Left lobe of liver (tissue), 2 donors: ENCODE measurements around the gene AOPEP. TPM values are rescaled to one million over a fixed set of nuclear protein-coding genes. Genes with fewer than 3 reads are reported as not detected.

ENCODE experiments used
- ATAC-seq: fragments of 200-7000 bp; cut with Tn5 transposase; one replicate; pipeline ENCODE4 v1.9.1; 2020; ENCODE audit warnings: mild to moderate bottlenecking, moderate library complexity
- DNase-seq: peaks from one replicate; pipeline ENCODE4 v3.0.0-alpha.2; 2020; ENCODE audit warnings: low spot score
- total RNA-seq: library from RNA; stranded (reverse); gene quantifications from one replicate; pipeline ENCODE4 v1.2.1, GENCODE V29; 2021
- donor health status: DM: no; HTN: no; CAD: no; lungs with moderate emphysema.
- donor health status: DM: no; HTN: yes; CAD: no.

Gene AOPEP
- 75.5 TPM for total RNA-seq

DNA sequence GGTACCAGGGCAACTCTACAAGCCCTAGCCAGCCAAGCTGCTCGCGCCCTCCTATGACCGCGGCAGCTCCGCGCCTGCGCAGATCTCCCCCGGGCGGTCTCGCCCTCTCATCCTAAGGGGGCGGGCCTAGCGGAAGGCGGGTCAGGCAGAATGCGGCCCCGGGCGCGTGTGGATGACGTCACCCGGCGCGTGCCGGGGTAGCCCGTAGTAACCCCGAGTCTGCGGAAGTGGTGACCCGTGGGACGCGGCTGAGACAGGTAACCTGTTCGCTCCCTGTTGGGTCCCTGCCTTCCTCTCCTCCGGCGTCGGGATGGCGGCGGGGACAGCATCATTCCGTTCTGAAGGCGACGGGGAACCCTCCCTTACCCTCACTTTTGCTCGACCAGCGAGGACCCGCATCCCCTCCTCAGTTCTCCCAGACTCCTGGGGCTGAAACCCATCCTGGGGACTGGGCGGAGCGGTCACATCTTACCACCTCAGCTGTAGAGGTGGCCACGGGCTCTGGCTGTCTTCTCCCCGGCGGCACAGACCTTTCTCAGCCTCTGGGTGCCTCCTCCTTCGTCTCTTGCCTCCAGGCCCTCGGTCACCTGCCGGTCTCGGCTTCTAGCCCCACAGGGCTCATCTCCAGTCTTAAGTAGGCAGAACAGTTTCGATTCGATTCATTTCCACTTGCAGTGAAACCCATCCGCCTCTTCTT, at the start of gene AOPEP:
Gene AOPEP (plus strand): TSS at position 205 of the 697 bp plus-strand sequence. CDS start 33,085 bp downstream, outside the sequence.
- ATAC-seq, result peak; percentile 99
- DNase-seq, result peak; percentile 99

- ATAC-seq (no peak), DNase-seq (no peak)
These were observed 48.6 kb upstream of the AOPEP start for GRCh38 chr9:94677929-94678328.

DNA sequence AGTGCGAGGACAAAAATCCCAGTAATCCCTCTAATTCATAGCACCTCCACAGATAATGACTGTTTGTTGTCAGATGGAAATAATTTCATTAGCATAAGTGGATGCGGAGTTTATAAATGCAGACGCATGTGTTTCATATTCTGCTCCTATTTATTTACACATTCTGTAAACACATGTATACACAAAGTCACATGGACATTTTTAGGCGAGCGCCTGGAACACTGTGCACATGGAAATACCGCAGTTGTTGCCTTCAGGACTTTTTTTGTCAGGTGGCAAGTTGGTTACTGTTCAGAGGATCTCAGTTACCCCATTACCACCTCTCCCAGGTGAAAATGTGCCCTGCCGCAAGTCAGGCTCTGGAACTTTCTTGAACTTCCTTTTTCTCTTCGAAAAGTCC, 46.9 kb upstream of the AOPEP start:
- ATAC-seq, result no peak

DNA sequence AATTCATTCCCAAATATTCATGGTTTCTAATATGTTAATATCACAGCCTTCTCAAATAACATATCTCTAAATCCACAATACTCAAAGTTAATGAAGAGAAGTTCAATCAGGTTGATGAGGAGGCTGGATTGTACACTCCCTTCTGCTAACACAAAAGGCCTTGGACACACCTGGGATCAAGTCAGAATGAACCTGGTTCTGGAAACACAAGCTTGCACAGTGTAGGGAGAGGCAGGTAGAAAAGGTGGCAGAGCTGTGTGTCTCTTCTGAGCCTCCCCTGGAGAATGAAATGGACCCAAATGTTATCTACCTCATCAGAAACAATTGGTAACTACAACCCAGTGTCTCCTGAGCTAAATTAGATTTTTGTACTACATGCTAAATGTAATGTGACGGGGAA, 46.5 kb upstream of the AOPEP start:
- ATAC-seq (no peak), DNase-seq (no peak)

More for the DNA sequence above, 46.9 kb upstream of the AOPEP start:
- no peak for DNase-seq

- no peak for ATAC-seq
These were observed 45.9 kb upstream of the AOPEP start for GRCh38 chr9:94680621-94681020.

DNA sequence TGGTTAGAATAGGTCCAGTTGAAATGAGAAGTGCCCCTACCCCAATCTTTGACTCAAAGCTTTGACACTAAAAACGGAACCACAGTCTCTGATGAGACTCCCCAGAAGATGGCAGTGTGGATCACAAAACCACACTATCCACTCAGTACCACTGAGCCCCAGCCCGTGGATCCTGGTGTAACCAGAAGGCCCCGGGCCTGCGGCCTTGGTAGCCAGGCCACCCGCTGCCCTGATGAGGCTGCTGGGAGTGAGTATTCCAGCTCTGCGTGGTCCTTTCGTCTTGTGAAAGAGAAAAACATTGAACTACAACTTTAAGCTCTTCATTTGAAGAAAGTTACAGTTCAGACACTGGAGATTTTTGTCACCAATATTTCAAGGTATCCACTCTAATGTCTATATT, 45.0 kb upstream of the AOPEP start:
- peak; percentile 99 for ATAC-seq
- peak; percentile 75 for DNase-seq

More at GRCh38 chr9:94680621-94681020, 45.9 kb upstream of the AOPEP start:
- peak; percentile 11 for DNase-seq

DNA sequence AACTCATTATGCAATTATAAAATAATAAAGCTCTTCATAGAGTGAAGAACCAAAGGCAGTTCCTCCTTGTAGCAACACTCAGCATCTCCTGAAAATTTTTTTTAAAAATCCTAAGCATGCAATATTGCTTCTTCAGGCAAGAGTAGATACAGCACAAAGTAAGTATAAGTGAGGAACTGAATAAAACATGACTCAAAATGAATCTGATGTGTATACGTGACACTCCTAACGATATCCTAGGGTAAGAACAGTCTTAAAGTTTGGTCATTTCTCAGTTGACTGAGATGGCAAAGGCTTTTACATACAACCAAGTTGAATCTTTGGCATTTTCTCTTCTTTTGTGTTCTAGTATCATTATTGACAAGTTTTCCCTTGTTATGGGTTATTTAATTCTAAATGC, 41.1 kb upstream of the AOPEP start:
- ATAC-seq (no peak), DNase-seq (no peak)

DNA sequence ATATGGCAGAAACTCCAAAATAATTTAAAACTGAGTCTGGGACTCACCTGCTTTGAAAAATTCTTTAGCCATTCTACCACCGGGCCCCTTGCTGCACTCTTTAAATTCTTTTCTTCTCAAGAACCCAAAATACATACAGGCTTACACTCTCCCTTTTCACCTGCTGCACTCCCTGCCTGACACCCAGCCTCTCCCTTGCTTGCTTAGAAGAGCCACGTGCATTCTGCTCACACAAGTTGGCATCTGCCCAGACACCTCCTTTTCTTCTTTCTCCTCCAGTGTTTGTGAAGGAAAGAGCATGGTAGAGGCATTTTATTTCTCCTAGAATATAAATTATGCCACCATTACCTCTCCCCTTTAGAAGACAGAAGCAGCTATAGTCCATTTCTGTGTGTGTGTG, 39.0 kb upstream of the AOPEP start:
- peak; percentile 44 for DNase-seq
- ATAC-seq, result no peak

DNA sequence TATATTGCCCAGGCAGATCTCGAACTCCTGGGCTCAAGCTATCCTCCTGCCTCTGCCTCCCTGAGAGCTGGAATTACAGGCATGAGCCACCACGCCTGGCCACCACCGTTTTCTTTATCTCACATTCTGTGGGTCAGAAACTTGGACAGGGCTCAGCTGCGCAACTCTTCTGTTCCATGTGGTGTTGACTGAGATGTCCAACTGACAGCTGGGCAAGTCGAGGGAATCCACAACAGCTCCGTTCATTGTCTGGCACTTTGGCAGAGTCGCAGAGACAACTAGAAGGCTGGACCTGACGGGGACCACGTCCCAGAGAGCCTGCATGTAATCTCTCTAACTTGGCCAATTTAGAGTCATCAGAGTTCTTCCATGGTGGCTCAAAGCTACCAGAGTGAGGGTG, 36.2 kb upstream of the AOPEP start:
- DNase-seq (peak; percentile 16), ATAC-seq (no peak)

DNA sequence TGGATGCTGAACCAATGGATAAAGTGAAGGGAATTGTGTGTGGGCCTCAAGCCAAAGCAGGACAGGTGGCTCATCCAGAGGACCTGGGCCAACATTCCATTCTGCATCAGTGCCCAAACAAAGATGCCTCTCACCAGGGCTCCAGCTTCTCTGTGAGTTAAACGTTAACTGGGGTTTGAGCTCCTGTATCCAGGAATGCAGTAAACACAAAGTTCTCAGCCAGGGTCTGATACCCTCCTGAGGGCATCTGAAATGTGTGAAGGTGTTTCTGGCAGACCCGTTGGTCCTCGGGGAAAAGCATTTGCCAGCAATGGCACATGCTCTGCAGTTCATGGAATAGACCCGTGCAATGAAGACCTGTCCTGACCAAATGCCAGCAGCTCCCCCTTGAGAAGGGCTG, 33.9 kb upstream of the AOPEP start:
- DNase-seq (peak; percentile 81), ATAC-seq (peak; percentile 99)

- peak; percentile 3 for DNase-seq
- ATAC-seq, result no peak
These were observed 32.9 kb upstream of the AOPEP start for GRCh38 chr9:94693485-94694204.

GRCh38 chr9:94696545-94696944, 30.0 kb upstream of the AOPEP start:
- peak; percentile 3 for DNase-seq
- ATAC-seq, result no peak

DNA sequence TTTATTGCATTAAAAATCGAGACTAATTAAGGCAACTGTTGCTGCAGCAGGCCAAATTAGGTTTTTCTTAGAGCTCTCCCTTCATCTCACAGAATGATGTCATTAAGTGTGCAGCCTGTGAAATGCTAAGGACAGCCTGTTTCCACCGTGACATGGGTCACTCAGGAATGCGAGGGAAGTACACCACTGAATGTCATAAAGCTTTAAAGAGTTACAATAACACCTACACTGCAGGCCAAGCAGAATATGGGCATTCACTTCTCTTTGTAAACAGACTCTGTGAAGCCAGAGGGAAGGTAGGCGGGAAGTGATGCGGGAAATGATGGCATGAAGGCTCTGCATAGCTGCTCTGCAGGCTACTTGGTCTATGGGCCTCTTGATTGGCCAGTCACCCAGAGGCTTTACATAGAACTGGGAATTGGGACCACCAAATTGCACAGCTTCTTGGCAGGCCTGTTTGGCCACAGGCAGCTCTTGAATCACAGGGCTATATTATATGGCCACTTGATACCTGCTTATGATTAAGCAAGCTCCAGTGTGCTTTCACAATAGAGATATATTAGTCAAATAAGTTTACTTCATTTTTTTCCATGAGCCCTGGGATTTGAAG, 28.4 kb upstream of the AOPEP start:
- DNase-seq (no peak), ATAC-seq (no peak)

DNA sequence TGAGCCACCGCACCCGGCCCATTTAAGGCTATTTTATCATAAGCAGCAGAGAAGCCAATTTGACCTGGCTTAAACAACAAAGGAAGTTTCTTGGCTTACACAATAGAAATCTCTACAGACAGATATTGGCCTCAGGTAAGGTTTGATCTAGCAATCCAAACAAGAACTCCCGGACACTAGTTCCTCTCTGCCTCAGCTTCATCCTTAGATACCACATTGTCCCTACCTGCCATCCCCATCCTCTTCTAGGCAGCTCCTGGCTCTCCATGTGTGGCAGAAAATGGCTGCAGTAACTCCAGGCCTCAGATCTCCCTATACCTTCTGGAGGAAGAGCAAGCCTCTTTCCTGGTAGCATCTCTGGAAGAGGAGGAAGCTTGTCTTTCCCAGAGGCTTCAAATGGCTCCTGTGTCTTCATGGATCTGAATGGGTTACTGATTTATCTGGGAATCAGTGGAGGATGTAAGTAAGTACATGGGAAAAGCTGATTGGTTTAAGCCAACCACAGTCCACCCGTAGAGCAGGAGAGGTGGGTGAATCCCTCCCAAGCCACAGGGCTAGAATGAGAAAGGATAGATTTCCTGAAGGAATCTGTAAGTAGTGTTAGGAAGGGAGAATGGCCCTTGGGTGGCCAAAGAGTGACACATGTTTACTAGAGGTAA, 26.7 kb upstream of the AOPEP start:
- ATAC-seq (no peak), DNase-seq (no peak)

DNA sequence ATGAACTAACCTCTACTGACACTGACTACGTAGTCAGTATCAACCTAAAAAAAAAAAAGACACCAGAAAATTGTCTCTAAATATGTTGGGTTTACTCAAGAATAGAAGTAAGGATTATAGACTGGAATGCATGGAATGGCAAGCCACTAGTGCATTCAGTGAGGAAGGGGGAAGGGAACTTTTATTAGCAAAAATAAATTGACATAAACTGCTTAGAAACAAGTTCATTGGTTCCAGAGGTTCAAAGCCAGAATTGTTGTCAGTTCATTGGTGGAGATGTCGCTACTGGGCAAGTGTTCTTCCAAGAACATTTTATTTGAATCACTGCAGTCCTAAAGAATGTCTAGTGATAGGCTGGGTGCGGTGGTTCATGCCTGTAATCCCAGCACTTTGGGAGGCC, 26.1 kb upstream of the AOPEP start:
- ATAC-seq (no peak), DNase-seq (no peak)

DNA sequence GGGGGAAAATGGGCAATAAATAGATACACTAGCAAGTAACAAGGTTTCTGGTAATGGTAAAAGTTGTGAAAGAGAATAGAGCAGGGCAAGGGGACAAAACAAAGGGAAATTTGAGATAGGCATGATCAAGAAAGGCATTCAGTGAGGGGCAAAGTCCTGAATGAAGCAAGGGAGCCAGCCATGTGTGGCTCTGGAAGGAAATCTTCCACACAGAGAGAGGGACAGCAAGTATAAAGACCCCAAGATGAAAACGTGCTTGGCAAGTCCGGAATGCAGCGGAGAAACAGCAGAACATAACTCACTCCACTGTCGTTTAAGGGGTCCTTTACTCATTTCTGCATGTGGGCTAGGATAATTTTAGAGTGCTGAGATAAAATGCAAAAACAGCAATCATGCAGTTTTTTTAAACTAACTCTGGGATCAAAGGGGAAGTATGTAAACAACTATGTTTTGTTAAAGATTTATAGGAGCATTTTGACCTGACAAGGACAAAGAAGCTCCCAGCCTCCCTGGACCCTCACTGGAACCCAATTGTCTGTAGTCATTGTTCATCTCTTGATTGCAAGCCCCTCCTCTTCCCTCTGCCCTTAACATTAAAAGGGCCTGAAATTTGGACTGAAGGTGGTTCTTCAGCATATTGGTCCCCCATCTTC, 22.9 kb upstream of the AOPEP start:
- DNase-seq (no peak), ATAC-seq (peak; percentile 85)

DNA sequence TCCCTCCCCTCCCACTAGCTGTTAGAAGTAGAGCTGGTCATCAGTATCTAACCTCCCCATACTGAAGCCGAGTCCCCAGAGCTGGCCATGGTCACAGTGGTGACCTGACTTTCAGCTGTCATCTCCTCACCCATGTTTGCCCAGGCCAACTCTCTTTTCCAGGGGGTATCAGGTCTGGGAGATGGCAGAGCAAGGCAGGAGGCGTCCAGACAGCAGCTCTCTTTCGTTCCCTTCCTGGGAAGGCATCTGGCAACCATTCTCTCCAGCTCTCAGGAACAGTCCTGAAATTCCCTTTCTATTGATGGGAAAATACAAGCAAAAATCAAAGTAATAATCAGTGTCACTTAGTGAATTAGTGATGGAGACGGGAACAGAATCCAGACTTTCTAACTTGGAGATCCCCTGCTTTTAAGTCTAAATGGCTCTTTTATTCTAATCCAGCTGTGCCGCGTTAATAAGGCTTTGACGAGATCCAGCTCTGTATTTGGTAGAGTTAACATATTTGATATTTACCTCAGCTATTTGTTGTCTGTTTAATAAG, 21.3 kb upstream of the AOPEP start:
- DNase-seq (no peak), ATAC-seq (no peak)

DNA sequence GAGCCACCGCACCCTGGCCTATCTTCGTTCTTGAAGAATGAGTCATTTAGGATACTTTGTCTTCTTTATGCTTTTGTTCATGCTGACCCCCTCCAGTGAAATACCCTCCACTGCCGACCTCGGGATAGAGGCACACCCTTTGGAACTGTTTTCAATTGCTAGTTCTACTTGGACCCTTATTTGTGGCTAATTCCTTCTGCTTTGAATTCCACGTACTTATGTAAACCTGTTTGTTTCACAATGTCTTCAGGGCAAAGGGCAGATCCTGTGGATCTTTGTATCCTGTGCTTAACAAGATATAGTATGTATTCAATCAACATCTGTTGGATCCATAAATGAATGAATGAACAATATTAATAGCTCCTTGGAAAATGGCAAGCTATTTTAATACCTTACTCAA, 19.6 kb upstream of the AOPEP start:
- ATAC-seq, result peak; percentile 80
- DNase-seq, result no peak

DNA sequence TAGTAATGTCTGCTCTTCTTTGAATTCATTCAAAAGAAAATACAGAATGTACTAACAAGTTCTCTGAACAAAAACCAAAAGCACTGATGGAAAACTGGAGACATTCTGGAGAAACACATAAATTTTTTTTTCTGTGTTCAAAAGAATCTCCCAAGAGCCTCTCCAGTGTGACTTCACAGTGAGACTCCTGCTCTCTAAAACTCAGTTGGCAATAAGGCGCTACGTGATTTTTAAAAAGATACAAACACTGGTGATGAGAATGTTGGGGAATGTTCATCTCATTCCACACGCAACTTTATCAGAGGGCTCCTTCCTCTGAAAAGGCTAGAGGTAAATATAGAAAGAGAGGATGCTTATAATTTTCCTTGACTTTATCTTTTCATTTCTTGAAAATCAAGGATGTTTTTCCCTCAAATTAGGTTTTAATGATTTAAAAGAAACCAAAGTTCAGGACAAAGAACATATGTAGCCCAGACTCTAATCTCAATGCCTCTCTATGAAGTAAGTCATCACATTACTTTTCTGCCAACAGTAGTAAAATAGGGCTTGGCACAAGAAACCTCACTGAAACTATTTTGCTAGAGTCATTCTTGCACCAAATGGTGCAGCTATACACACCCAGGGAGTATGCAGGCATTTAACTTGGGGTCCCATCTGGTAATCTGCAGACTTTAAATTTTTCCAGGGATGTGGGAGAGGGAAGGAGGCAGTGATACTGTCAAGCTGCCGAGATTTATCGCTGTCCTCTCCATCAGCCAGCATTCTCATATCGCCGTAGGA, 12.9 kb upstream of the AOPEP start:
- no peak for DNase-seq
- no peak for ATAC-seq

DNA sequence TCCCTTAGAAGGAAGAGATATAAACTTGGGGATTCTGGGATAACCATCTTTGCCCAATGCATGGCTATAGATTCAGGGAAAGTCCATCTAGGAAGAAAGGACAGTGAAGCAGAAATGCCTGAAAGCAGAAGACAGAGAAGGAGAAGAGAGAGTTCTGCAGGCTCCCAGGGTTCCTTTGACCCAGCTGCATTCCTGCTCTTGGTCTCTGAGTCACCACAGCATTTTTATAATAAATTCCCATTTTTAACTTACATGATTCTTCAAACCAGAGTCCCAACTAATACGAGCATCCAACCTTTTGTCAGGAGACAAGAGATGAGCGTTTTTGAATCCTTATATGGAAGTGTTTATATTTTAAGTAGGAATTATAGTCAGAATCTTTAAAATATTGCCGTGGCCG, 12.0 kb upstream of the AOPEP start:
- ATAC-seq (no peak), DNase-seq (no peak)
